Measurements from ENCODE around the gene MDFI. TPM values are rescaled to one million over a fixed set of nuclear protein-coding genes. Genes with fewer than 3 reads are reported as not detected.

Gene MDFI
- total RNA-seq, 2 experiments from 2014 or later, result not detected

- CTCF ChIA-PET, result interaction anchor here (1.8 to 3.7 kb wide), 2 partner anchors 10 to 91 kb away, joined by 4 to 18 read pairs; no protein-coding TSS in a partner anchor
- POLR2A ChIA-PET, result no interaction called here
These were observed 55.3 kb downstream of the MDFI start for GRCh38 chr6:41693281-41694240.

DNA sequence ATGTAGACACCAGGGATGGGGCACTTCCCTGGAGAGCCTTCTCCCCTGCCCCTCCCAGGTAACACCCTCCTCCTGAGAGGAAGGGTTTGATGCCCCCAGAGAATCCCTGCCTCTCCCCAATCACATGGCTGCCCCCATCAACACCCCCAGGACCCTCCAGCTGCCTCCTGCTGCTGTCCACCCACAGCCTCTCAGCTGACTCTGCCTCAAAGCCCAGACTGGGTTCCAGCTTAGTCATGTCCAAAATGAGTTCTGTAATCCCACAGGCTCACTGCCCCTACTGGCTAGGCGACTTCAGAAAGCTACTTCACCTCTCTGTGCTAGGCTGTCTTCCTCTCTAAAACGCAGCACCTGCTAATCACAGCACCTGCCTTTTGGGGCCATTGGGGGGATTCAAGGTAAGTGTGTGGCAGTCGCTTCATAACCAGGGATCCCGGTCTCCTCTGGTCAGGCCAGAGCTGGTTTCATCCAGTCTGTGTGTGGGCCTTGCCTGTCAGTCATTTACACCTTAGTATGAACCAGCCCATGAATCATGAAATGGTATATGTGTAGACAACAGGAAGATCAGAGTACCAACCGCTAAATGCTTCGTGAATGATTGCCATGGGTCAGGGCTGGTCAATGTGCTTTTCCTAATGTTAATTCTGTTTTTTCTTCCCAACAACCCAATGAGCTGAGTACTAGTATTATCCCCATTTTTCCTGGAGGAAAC, 56.7 kb downstream of the MDFI start:
- CTCF ChIA-PET, result interaction anchor here (3.7 kb wide), 1 partner anchor 11 kb away, joined by 18 read pairs; no protein-coding TSS in a partner anchor
- POLR2A ChIA-PET, result interaction anchor here (0.6 kb wide), 1 partner anchor 163 kb away, joined by 3 read pairs; no protein-coding TSS in a partner anchor

GRCh38 chr6:41695825-41696224, 57.6 kb downstream of the MDFI start:
- POLR2A ChIA-PET, result no interaction called here

GRCh38 chr6:41696788-41697187, 58.5 kb downstream of the MDFI start:
- POLR2A ChIA-PET, result no interaction called here
- CTCF ChIA-PET, result interaction anchor here (1.7 kb wide), 1 partner anchor 13 kb away, joined by 6 read pairs; no protein-coding TSS in a partner anchor

More at GRCh38 chr6:41695825-41696224, 57.6 kb downstream of the MDFI start:
- CTCF ChIA-PET, result interaction anchor here (3.7 kb wide), 1 partner anchor 12 kb away, joined by 18 read pairs; no protein-coding TSS in a partner anchor

- ChIA-PET POLR2A (no interaction called here), CTCF (interaction anchor here (1.7 kb wide), 1 partner anchor 14 kb away, joined by 6 read pairs; no protein-coding TSS in a partner anchor)
These were observed 59.9 kb downstream of the MDFI start for GRCh38 chr6:41697861-41698781.

DNA sequence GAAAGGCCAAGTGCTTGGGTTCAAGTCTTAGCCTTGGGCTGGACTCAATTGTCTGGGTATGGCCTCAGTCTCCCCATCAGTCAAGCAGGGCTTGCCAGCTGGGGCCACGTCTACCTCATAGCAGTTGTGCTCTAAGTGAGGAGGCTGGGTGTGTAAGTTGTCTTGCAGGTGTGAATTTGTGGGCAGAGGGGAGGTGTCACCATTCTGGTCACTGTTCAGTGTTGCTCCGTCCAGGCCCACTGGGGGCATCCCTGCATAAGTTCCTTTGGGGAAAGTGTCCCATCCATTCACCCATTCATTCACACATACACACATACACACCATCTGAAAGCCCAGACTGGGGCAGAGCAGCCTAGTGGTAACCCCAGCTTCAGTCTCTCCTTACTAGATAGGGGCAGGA, 60.8 kb downstream of the MDFI start:
- CTCF ChIA-PET, result interaction anchor here (0.7 kb wide), 1 partner anchor 9 kb away, joined by 3 read pairs; no protein-coding TSS in a partner anchor
- POLR2A ChIA-PET, result no interaction called here

DNA sequence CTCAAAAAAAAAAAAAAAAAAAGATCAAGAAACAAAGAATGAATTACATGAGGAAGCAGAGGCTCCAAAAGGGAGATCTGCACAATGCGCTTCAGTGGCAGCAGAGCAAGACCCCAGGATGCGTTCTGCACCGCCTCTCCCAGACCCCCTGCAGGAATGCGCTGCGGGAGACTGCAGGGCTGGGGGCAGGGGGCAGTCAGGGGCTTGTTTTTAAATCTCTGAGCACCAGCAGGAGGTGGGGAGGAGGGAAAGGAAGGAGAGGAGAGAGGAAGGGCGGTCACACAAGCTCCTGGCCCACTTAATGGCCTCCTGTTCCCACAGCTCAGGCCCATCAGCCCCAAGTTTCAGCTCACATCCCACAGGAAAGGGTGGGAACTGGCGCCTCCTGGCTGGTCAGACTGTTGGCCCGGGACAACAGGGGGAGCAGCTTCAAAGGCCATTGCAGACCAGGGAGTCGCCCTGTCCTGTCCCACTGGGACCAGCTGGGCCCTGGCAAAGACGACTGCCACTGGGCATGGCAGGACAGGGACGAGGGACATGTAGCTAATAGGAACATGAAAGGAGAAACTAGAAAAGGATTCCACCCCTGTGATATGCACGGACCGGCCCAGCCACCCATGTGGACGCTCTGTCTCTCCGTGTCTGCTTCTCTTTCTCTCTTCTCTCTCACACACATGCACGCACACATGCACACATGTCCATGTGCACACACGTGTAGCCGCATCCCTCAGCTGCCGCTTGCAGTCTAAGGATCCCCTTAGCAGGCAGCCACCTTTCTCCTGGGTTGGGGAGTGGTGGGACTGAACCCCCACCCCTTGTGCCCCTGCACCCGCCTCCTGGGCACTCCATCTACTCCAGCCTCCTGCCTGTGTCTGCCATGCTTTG, 62.4 kb downstream of the MDFI start:
- ChIA-PET POLR2A (no interaction called here), CTCF (no interaction called here)

DNA sequence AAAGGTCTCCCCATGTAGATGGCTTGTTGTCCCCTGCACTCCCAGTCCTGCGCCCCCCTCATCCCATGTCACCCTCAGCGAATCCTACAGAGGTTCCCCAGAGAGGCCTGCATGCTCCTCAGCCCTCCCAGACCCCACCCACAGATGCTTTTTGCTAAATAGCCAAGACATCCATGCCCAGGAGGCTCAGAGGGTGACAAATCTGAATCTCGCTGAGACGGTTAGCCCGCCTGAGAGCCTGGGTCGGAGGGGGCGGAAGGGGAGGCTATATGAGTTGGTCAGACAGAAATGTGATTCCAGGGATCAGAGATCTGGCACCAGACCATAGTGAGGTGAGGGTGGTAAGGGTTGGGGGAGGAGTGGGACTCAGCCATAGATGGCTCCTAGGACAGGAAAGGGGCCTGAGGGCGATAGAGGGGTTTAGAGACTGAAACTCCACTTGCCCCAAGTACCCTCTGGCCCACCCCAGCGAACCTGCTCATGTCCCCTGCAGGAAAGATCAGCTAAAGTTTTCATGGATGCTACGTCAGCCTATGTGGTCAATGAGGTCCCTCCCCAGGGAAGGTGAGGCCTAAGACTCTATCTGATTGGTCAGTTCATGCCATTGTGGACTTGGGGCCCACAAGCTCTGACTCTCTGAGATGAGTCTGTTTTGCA, 63.9 kb downstream of the MDFI start:
- ChIA-PET POLR2A (no interaction called here), CTCF (interaction anchor here (1.0 kb wide), 1 partner anchor 294 kb away, joined by 3 read pairs; no protein-coding TSS in a partner anchor)

GRCh38 chr6:41702771-41703494, 64.7 kb downstream of the MDFI start:
- ChIA-PET POLR2A (no interaction called here), CTCF (interaction anchor here (1.0 kb wide), 1 partner anchor 295 kb away, joined by 3 read pairs; no protein-coding TSS in a partner anchor)

Other genes with a start within 250 kb of the MDFI start
- gene FOXP4, start 92.1 kb upstream of the MDFI start, total RNA-seq, result 10 to 100 TPM; 21.0 to 23.6 TPM
- 10 to 100 TPM; 11.7 to 14.0 TPM for gene TFEB, start 97.1 kb downstream of the MDFI start, total RNA-seq
- gene PGC, start 108.9 kb downstream of the MDFI start, total RNA-seq, result not detected
- 1 to 10 TPM; 3.8 to 4.0 TPM for gene FRS3, start 141.4 kb downstream of the MDFI start, total RNA-seq
- not detected for gene PRICKLE4, start 142.3 kb downstream of the MDFI start, total RNA-seq
- 100 to 1,000 TPM; 416 to 419 TPM for gene TOMM6, start 149.2 kb downstream of the MDFI start, total RNA-seq